Heart right ventricle (tissue), 16 donors: Measurements from ENCODE around the gene BTBD9. TPM values are rescaled to one million over a fixed set of nuclear protein-coding genes. Genes with fewer than 3 reads are reported as not detected.

Experiments
- ATAC-seq, 8 donors: fragments of 200-7000 bp; cut with Tn5 transposase; one replicate each; pipeline ENCODE4 v1.9.1; 2020; ENCODE audit warnings: mild to moderate bottlenecking in 8 of 8, moderate library complexity in 8 of 8, moderate number of reproducible peaks in 1 of 8
- DNase-seq, 2 donors: peaks; one replicate each; pipeline ENCODE4 v3.0.0-alpha.2; 2020
- H3K27ac ChIP-seq, 10 donors: fragments of 200-600 bp; sonication (generic) in 2 of 10; one replicate each; pipeline versions ENCODE4 v1.5.0 to v1.8.0; 2020 to 2022; ENCODE audit warnings: mild to moderate bottlenecking in 3 of 10
- H3K27me3 ChIP-seq, 7 donors: fragments of 200-600 bp; one replicate each; pipeline ENCODE4 v1.8.0; 2021 to 2022; ENCODE audit warnings: mild to moderate bottlenecking in 2 of 7
- H3K36me3 ChIP-seq, 9 donors: fragments of 200-600 bp; sonication (generic) in 1 of 9; one replicate each; pipeline versions ENCODE4 v1.5.0 to v1.8.0; 2020 to 2022; ENCODE audit warnings: mild to moderate bottlenecking in 2 of 9
- H3K4me1 ChIP-seq, 9 donors: fragments of 200-600 bp; sonication (generic) in 1 of 9; one replicate each; pipeline versions ENCODE4 v1.5.0 to v1.8.0; 2020 to 2022; ENCODE audit warnings: mild to moderate bottlenecking in 4 of 9
- H3K4me3 ChIP-seq, 10 donors: fragments of 200-600 bp; sonication (generic) in 2 of 10; one replicate each; pipeline versions ENCODE4 v1.5.0 to v1.8.0; 2020 to 2022; ENCODE audit warnings: mild to moderate bottlenecking in 7 of 10, moderate library complexity in 2 of 10
- H3K9me3 ChIP-seq, 11 donors: fragments of 200-600 bp in 10 of 11; sonication (generic) in 2 of 11; one replicate each; pipeline versions ENCODE4 v1.5.0 to v1.8.0; 2013 to 2022; ENCODE audit warnings: mild to moderate bottlenecking in 2 of 11, control low read depth in 1 of 11, moderate library complexity in 1 of 11
- CTCF ChIP-seq, 9 donors: fragments of 200-600 bp; sonication (generic) in 2 of 9; IDR thresholded peaks; one replicate each; pipeline versions ENCODE4 v1.5.0 to v1.8.0; 2021 to 2022; ENCODE audit warnings: antibody characterized with exemption in 9 of 9, mild to moderate bottlenecking in 5 of 9, moderate library complexity in 1 of 9
- WGBS, 2 donors: extraction: QIAGEN DNeasy Blood & Tissue Kit; methylation state at CpG; one replicate each; pipeline ENCODE4 v1.1.7; 2013; ENCODE audit warnings: inconsistent platforms in 1 of 2; 5-methylcytosine and 5-hydroxymethylcytosine counted together
- intact Hi-C, 10 donors: fragments of 100-400 bp; cut with DNase I; formaldehyde crosslinking; loops; one replicate each; pipeline versions ENCODE4 v1.11.1 to v1.14.2; 2022
- polyA plus RNA-seq, 2 donors: library from polyadenylated mRNA; stranded (reverse); fragments of 200-250 nt; gene quantifications; one replicate each; pipeline ENCODE4 v1.2.3, GENCODE V29; 2013
- total RNA-seq, 10 donors: library from RNA; stranded (reverse); fragmentation: NEBNext Ultra II Directional in 3 of 10; extraction: Animal tissue kit (Norgen Biotek cat#: 25700) in 3 of 10; gene quantifications; one replicate each; pipeline versions ENCODE4 v1.2.1 to v1.2.4, GENCODE V29; 2021 to 2023
- donor health status: Arrhythmogenic right ventricular cardiomyopathy.
- donor health status: ischemic (EF 13 %, LVEDD 7.1; RV severe dilation, severe dysfunction).
- donor health status: healthy with polysubstance abuse.
- donor health status: DM: no; HTN: yes; CAD: no.
- donor health status: DM: no; HTN: no; CAD: no.
- donor health status: ischemic (EF 25% LVEDD 6.9; RV normal size, moderate dysfunction).
- donor health status: ischemic (EF 25% LVEDD 5.7; RV mildly dilated, moderate dysfunction).
- donor health status: healthy.
- donor health status: DM: yes; HTN: yes; CAD: no.
- donor health status: Ischemic cardiomyopathy.
- donor health status: ischemic (EF 35%, LVEDD 5.7; RV mildly dilated, moderate dysfunction).
- donor health status: nonischemic (EF 11% LVEDD 7.7; RV severe dilation, severe dysfunction).
- donor health status: DM: yes; HTN: yes; CAD: no.
- donor health status: PGD.
- donor health status: ischemic (EF 29% LVEDD 5.4; RV normal size, mild dysfunction).
- donor health status: nonischemic (EF 23%, LVEDD 6.1; RV moderate dilation, normal function).

The BTBD9 gene
- total and polyA plus RNA-seq, 12 donors = 4.2 to 27.7 (median 18.3) TPM

DNA sequence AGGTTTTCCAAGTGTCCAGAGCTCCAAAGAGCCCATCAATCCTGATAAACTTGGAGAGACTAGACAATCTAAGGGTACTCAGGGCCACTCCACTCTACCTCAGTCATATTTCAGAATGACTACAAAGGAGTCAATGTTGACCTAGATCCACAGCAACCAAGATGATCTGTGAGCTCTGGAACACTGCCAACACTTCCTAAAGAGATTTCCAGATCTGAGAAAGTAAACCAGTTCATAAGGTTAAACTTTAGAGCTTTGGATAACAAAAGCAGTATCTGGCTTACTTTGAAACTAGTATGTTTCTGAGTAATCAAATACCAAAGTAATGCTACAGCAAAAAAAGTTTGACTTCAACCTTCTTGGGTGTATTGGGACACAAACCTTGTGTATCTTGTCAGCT lies 122.7 kb downstream of the BTBD9 start:
- peak in 2 of 8 donors; percentile 16 to 35 for ATAC-seq
- intact Hi-C loops = no loop called here
- Histone ChIP-seq H3K4me1 (peaks cover 0 to 21% (median 9%) of the 10 kb centered on the region in 9 donors), H3K27me3 (no peaks in the 10 kb centered on the region), H3K4me3 (no peak overlapping the region), H3K27ac (no peak overlapping the region), H3K36me3 (no peaks in the 10 kb centered on the region), H3K9me3 (no peaks in the 10 kb centered on the region)
- DNase-seq = no peak
- TF ChIP-seq CTCF (IDR thresholded peaks at IDR 0.05) = no peak

DNA sequence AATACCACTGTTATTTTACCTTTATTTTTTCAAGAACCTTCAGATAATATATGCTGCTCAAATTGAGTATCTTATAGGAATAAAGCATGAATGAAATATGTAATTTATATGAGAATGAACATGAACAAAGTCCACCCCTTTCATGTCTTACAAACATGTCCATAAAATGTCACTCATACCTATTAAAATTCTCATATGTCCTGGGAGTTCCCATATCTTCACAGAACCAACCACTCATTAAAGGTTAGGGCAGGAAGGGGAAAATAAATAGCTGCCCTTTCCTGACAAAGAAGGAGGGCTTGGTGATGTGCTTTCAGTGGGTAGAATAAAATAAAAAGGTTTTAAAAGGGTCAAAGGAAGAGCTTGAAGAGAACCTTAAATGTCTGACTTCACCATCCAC lies 125.3 kb downstream of the BTBD9 start:
- Histone ChIP-seq H3K27ac (no peak overlapping the region), H3K4me1 (peaks cover 0 to 22% (median 9%) of the 10 kb centered on the region in 9 donors), H3K27me3 (no peaks in the 10 kb centered on the region), H3K4me3 (no peak overlapping the region), H3K9me3 (no peaks in the 10 kb centered on the region), H3K36me3 (no peaks in the 10 kb centered on the region)
- intact Hi-C loops = no loop called here
- TF ChIP-seq CTCF (IDR thresholded peaks at IDR 0.05) = no peak
- ATAC-seq (no peak), DNase-seq (no peak)

DNA sequence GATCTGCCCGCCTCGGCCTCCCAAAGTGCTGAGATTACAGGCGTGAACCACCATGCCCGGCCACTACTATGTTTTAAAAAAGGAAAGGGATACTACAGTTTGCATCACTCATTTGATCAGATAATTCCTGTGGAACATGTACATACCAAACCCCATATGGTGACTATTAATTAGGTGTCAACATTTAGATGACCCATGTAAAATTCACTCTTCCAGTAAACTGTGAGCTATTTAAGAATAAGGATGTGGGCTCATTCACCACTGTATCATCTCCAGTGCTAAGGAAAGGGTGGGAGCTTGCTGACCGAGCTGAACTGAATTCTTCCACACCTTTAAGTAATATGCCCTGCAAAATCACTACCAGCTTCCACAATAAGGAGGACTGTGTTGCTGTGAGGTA lies 127.5 kb downstream of the BTBD9 start:
- Histone ChIP-seq H3K36me3 (no peaks in the 10 kb centered on the region), H3K4me3 (no peak overlapping the region), H3K27ac (no peak overlapping the region), H3K4me1 (peaks cover 0 to 23% (median 6%) of the 10 kb centered on the region in 9 donors), H3K27me3 (no peaks in the 10 kb centered on the region), H3K9me3 (no peaks in the 10 kb centered on the region)
- ATAC-seq (no peak), DNase-seq (no peak)
- intact Hi-C loops = no loop called here
- 94 to 97% methylated on average over 5 of the region's 5 CpGs for WGBS, 2 donors
- TF ChIP-seq CTCF (IDR thresholded peaks at IDR 0.05) = no peak

DNA sequence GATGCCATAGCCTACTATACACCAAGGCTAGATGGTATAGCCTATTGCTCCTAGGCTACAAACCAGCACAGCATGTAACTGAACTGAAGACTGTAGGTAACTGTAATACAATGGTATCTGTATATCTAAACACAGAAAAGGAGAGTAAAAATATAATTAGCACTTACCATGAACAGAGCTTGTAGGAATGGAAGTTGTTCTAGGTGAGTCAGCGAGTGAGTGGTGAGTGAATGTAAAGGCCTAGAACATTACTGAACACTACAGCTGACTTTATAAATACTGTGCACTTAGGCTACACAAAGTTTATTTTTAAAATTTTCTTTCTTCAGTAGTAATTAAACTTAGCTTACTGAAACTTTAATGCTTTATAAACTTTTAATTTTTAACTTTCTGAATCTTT lies 129.5 kb downstream of the BTBD9 start:
- DNase-seq (no peak), ATAC-seq (no peak)
- intact Hi-C loops = no loop called here
- Histone ChIP-seq H3K36me3 (no peaks in the 10 kb centered on the region), H3K4me1 (peaks cover 0 to 16% (median 0%) of the 10 kb centered on the region in 9 donors), H3K27me3 (no peaks in the 10 kb centered on the region), H3K27ac (no peak overlapping the region), H3K4me3 (no peak overlapping the region), H3K9me3 (no peaks in the 10 kb centered on the region)
- no peak for TF ChIP-seq CTCF (IDR thresholded peaks at IDR 0.05)
- WGBS, 2 donors = 95 to 97% methylated on average over 1 of the region's 1 CpG

DNA sequence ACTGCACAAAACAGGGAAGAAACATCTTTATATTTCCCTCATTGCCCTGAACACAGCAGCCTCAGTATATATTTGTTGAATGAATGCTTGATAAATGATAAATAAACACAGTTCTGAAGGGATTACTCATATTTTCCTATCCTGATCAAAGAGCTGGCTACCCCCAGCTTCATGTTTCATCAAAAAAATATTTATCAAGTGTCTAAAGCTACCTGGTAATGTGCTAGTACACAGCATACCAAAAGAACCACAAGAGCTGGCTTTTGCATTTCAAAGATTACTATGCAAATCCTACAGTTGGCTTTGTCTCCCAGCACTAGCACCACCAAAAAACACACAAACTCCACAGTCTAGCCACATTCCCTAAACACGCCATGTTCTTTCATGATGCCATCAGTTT lies 130.0 kb downstream of the BTBD9 start:
- H3K4me3 ChIP-seq = no peak overlapping the region
- 93 to 100% methylated on average over 1 of the region's 1 CpG for WGBS, 2 donors
- no peak for ATAC-seq
- TF ChIP-seq CTCF (IDR thresholded peaks at IDR 0.05) = no peak
- no peaks in the 10 kb centered on the region for H3K36me3 ChIP-seq
- intact Hi-C loops = no loop called here
- peaks cover 0 to 16% (median 0%) of the 10 kb centered on the region in 9 donors for H3K4me1 ChIP-seq
- DNase-seq = no peak
- H3K9me3 ChIP-seq = no peaks in the 10 kb centered on the region
- no peak overlapping the region for H3K27ac ChIP-seq
- H3K27me3 ChIP-seq = no peaks in the 10 kb centered on the region
